CD4-positive, alpha-beta T cell treated with Interleukin-17A for 1 hour (primary cell): Measurements from ENCODE around the gene ADAM19.
"Not testable (repeated sequence)": the region's sequence is repeated elsewhere in the genome, so short reads cannot be mapped to it uniquely, and the experiment has no call there.

Source experiments
- DNase-seq: peaks from one replicate; pipeline ENCODE4 v3.0.0-alpha.2; 2020

Gene ADAM19

GRCh38 chr5:157511651-157512644, 63.6 kb downstream of the ADAM19 start:
- DNase-seq, result peak; percentile 13

GRCh38 chr5:157510682-157511081, 64.9 kb downstream of the ADAM19 start:
- DNase-seq, result no peak

- DNase-seq, result no peak
Observed at GRCh38 chr5:157509587-157509986, 66.0 kb downstream of the ADAM19 start.

- DNase-seq, result no peak
Observed at GRCh38 chr5:157509093-157509492, 66.5 kb downstream of the ADAM19 start.

- DNase-seq, result no peak
Observed at GRCh38 chr5:157506981-157507780, 68.4 kb downstream of the ADAM19 start.

- no peak for DNase-seq
Observed at GRCh38 chr5:157506066-157506590, 69.4 kb downstream of the ADAM19 start.

- DNase-seq, result no peak
Observed at GRCh38 chr5:157505496-157505895, 70.1 kb downstream of the ADAM19 start.

GRCh38 chr5:157504053-157504452, 71.5 kb downstream of the ADAM19 start:
- no peak for DNase-seq

- peak; percentile 6 for DNase-seq
Observed at GRCh38 chr5:157502143-157502647, 73.4 kb downstream of the ADAM19 start.

GRCh38 chr5:157497875-157498611, 77.5 kb downstream of the ADAM19 start:
- DNase-seq, result no peak

GRCh38 chr5:157496864-157497263, 78.7 kb downstream of the ADAM19 start:
- no peak for DNase-seq

GRCh38 chr5:157494178-157494832, 81.3 kb downstream of the ADAM19 start:
- no peak for DNase-seq

- no peak for DNase-seq
Observed at GRCh38 chr5:157492886-157493285, 82.7 kb downstream of the ADAM19 start.

- DNase-seq, result no peak
Observed at GRCh38 chr5:157491471-157491995, 84.0 kb downstream of the ADAM19 start.

- DNase-seq, result peak; percentile 23
Observed at GRCh38 chr5:157487358-157487757, 88.2 kb downstream of the ADAM19 start.

GRCh38 chr5:157486861-157487260, 88.7 kb downstream of the ADAM19 start:
- no peak for DNase-seq

GRCh38 chr5:157486221-157486681, 89.3 kb downstream of the ADAM19 start:
- DNase-seq, result no peak

- no peak for DNase-seq
Observed at GRCh38 chr5:157485811-157486210, 89.8 kb downstream of the ADAM19 start.

GRCh38 chr5:157485340-157485739, 90.2 kb downstream of the ADAM19 start:
- DNase-seq, result no peak

GRCh38 chr5:157484768-157485167, 90.8 kb downstream of the ADAM19 start:
- no peak for DNase-seq

- DNase-seq, result not testable (repeated sequence)
Observed at GRCh38 chr5:157482702-157483101, 92.9 kb downstream of the ADAM19 start.

GRCh38 chr5:157481666-157482065, 93.9 kb downstream of the ADAM19 start:
- DNase-seq, result no peak
